NCI-H187 (cell line): Measurements from ENCODE around the gene PACSIN2.
"Not testable (repeated sequence)": the region's sequence is repeated elsewhere in the genome, so short reads cannot be mapped to it uniquely, and the experiment has no call there.

Experiments used
- DNase-seq, 2 experiments: peaks; one replicate each; lab custom pipeline; 2025; lab: John Stamatoyannopoulos, UW

Gene PACSIN2

GRCh38 chr22:43011079-43011478 is 3.9 kb downstream of the PACSIN2 start:
- no peak for DNase-seq

- DNase-seq, result no peak
Measured at GRCh38 chr22:43009444-43009843, 5.5 kb downstream of the PACSIN2 start.

GRCh38 chr22:43008921-43009320 is 6.0 kb downstream of the PACSIN2 start:
- DNase-seq, result no peak

- DNase-seq, result no peak
Measured at GRCh38 chr22:43008509-43008908, 6.4 kb downstream of the PACSIN2 start.

GRCh38 chr22:43007519-43008102 is 7.3 kb downstream of the PACSIN2 start:
- no peak for DNase-seq

- no peak for DNase-seq
Measured at GRCh38 chr22:43006753-43007152, 8.2 kb downstream of the PACSIN2 start.

- no peak for DNase-seq
Measured at GRCh38 chr22:43006016-43006505, 8.9 kb downstream of the PACSIN2 start.

- no peak for DNase-seq
Measured at GRCh38 chr22:43005106-43005505, 9.8 kb downstream of the PACSIN2 start.

GRCh38 chr22:43004362-43005035 is 10.4 kb downstream of the PACSIN2 start:
- no peak for DNase-seq

- no peak for DNase-seq
Measured at GRCh38 chr22:43002202-43002586, 12.8 kb downstream of the PACSIN2 start.

- no peak for DNase-seq
Measured at GRCh38 chr22:43001271-43002201, 13.4 kb downstream of the PACSIN2 start.

- no peak for DNase-seq
Measured at GRCh38 chr22:43000441-43001175, 14.3 kb downstream of the PACSIN2 start.

- DNase-seq, result no peak
Measured at GRCh38 chr22:42997582-42998090, 17.3 kb downstream of the PACSIN2 start.

- DNase-seq, result no peak
Measured at GRCh38 chr22:42996646-42997365, 18.1 kb downstream of the PACSIN2 start.

- not testable (repeated sequence) for DNase-seq
Measured at GRCh38 chr22:42995654-42996053, 19.3 kb downstream of the PACSIN2 start.

GRCh38 chr22:42994917-42995562 is 19.9 kb downstream of the PACSIN2 start:
- DNase-seq, result no peak

- no peak for DNase-seq
Measured at GRCh38 chr22:42994276-42994916, 20.6 kb downstream of the PACSIN2 start.

GRCh38 chr22:42993651-42994275 is 21.2 kb downstream of the PACSIN2 start:
- no peak for DNase-seq

- DNase-seq, result no peak
Measured at GRCh38 chr22:42992886-42993479, 22.0 kb downstream of the PACSIN2 start.
